ENCODE results near the gene BRSK2.

GRCh38 chr11:1467270-1467669 lies 77.5 kb downstream of the BRSK2 start:
- TF ChIP-seq CTCF (IDR thresholded peaks at IDR 0.05; ENCODE audit: low read length) = no peak
- TF ChIP-seq EZH2 (IDR thresholded peaks at IDR 0.05; ENCODE audit: borderline replicate concordance, low read length) = no peak
